Activated CD8-positive, alpha-beta T cell treated with anti-CD3 and anti-CD28 coated beads, Interleukin-2, amount 10 ng/mL, durations not matched to agents 7 days and 5 days (primary cell): ENCODE measurements around the gene OXCT1. TPM values are rescaled to one million over a fixed set of nuclear protein-coding genes. Genes with fewer than 3 reads are reported as not detected.
"Not testable (repeated sequence)": the region's sequence is repeated elsewhere in the genome, so short reads cannot be mapped to it uniquely, and the experiment has no call there.

Source experiments
- ATAC-seq: fragments of 150-1000 bp; cut with Tn5 transposase; one replicate; pipeline ENCODE4 v1.10.0; 2021; ENCODE audit warnings: moderate library complexity
- CTCF ChIA-PET: fragments of 350-600 bp; sonication (Branson Sonifier 250); formaldehyde crosslinking; loops from one replicate; lab custom pipeline; 2021; ENCODE audit warnings: antibody characterized with exemption; lab: Charles Lee
- POLR2A ChIA-PET: fragments of 350-600 bp; sonication (Branson Sonifier 250); formaldehyde crosslinking; loops from one replicate; lab custom pipeline; 2021; ENCODE audit warnings: antibody characterized with exemption; lab: Charles Lee
- DNase-seq: peaks from one replicate; pipeline ENCODE4 v3.0.0-alpha.2; 2020
- H3K27ac Mint-ChIP-seq: one replicate; pipeline ENCODE4 v1.8.0; 2021; ENCODE audit warnings: mild to moderate bottlenecking, mixed read lengths
- H3K27me3 Mint-ChIP-seq: one replicate; pipeline ENCODE4 v1.8.0; 2021; ENCODE audit warnings: low read depth, mixed read lengths
- H3K36me3 Mint-ChIP-seq: one replicate; pipeline ENCODE4 v1.8.0; 2021; ENCODE audit warnings: low read depth, mixed read lengths
- H3K4me1 Mint-ChIP-seq: one replicate; pipeline ENCODE4 v1.8.0; 2021; ENCODE audit warnings: low read depth, mixed read lengths
- H3K4me3 Mint-ChIP-seq: one replicate; pipeline ENCODE4 v1.8.0; 2021; ENCODE audit warnings: mild to moderate bottlenecking, mixed read lengths
- H3K9me3 Mint-ChIP-seq: one replicate; pipeline ENCODE4 v1.8.0; 2022; ENCODE audit warnings: mixed read lengths; ENCODE audit not compliant: insufficient read depth
- total RNA-seq, 2 experiments: library from RNA; stranded (reverse); gene quantifications; one replicate each; pipeline ENCODE4 v1.2.3, GENCODE V29; 2021

OXCT1 gene
- total RNA-seq, 2 experiments from 2014 or later, result 59.3 to 61.0 TPM

- POLR2A ChIA-PET, ATAC-seq, DNase-seq, H3K4me3 Mint-ChIP-seq, CTCF ChIA-PET, H3K4me1 Mint-ChIP-seq, H3K36me3 Mint-ChIP-seq, H3K27ac Mint-ChIP-seq, H3K27me3 Mint-ChIP-seq: not testable (repeated sequence)
- peaks cover 12% of the 10 kb centered on the region for H3K9me3 Mint-ChIP-seq
These were observed 155.8 kb downstream of the OXCT1 start for GRCh38 chr5:41714446-41714845.

GRCh38 chr5:41708604-41708940, 161.7 kb downstream of the OXCT1 start:
- Mint-ChIP-seq H3K4me3 (no peak overlapping the region), H3K9me3 (peaks cover 5% of the 10 kb centered on the region), H3K27me3 (peaks cover 7% of the 10 kb centered on the region), H3K4me1 (no peaks in the 10 kb centered on the region), H3K27ac (no peak overlapping the region), H3K36me3 (no peaks in the 10 kb centered on the region)
- ATAC-seq (no peak), DNase-seq (no peak)
- ChIA-PET POLR2A (no interaction called here), CTCF (no interaction called here)

GRCh38 chr5:41707853-41708603, 162.2 kb downstream of the OXCT1 start:
- ATAC-seq (no peak), DNase-seq (no peak)
- ChIA-PET POLR2A (interaction anchor here (0.9 kb wide), 1 partner anchor 28 kb away, joined by 3 read pairs; no protein-coding TSS in a partner anchor), CTCF (interaction anchor here (0.7 to 1.2 kb wide), 2 partner anchors 136 to 349 kb away, joined by 4 to 5 read pairs; no protein-coding TSS in a partner anchor)
- no peaks in the 10 kb centered on the region for H3K36me3 Mint-ChIP-seq
- H3K27ac Mint-ChIP-seq, result no peak overlapping the region
- H3K27me3 Mint-ChIP-seq, result peaks cover 9% of the 10 kb centered on the region
- H3K4me3 Mint-ChIP-seq, result no peak overlapping the region
- H3K4me1 Mint-ChIP-seq, result no peaks in the 10 kb centered on the region
- no peaks in the 10 kb centered on the region for H3K9me3 Mint-ChIP-seq

- CTCF ChIA-PET, result interaction anchor here (0.8 to 1.7 kb wide), 5 partner anchors 32 to 362 kb away, joined by 3 to 6 read pairs (median 4); no protein-coding TSS in a partner anchor
- no peak overlapping the region for H3K4me3 Mint-ChIP-seq
- ATAC-seq (no peak), DNase-seq (no peak)
- no peaks in the 10 kb centered on the region for H3K4me1 Mint-ChIP-seq
- no peaks in the 10 kb centered on the region for H3K9me3 Mint-ChIP-seq
- H3K27ac Mint-ChIP-seq, result no peak overlapping the region
- no peaks in the 10 kb centered on the region for H3K36me3 Mint-ChIP-seq
- peaks cover 11% of the 10 kb centered on the region for H3K27me3 Mint-ChIP-seq
- POLR2A ChIA-PET, result no interaction called here
These were observed 174.2 kb downstream of the OXCT1 start for GRCh38 chr5:41695920-41696582.

- Mint-ChIP-seq H3K4me1 (no peaks in the 10 kb centered on the region), H3K27me3 (peaks cover 12% of the 10 kb centered on the region), H3K27ac (no peak overlapping the region), H3K4me3 (no peak overlapping the region), H3K9me3 (no peaks in the 10 kb centered on the region), H3K36me3 (no peaks in the 10 kb centered on the region)
- ChIA-PET POLR2A (no interaction called here), CTCF (no interaction called here)
- DNase-seq (no peak), ATAC-seq (no peak)
These were observed 183.5 kb downstream of the OXCT1 start for GRCh38 chr5:41686767-41687166.

- no peak overlapping the region for H3K4me3 Mint-ChIP-seq
- ATAC-seq (no peak), DNase-seq (no peak)
- no peaks in the 10 kb centered on the region for H3K9me3 Mint-ChIP-seq
- no peaks in the 10 kb centered on the region for H3K36me3 Mint-ChIP-seq
- H3K27ac Mint-ChIP-seq, result no peak overlapping the region
- ChIA-PET CTCF (no interaction called here), POLR2A (no interaction called here)
- no peaks in the 10 kb centered on the region for H3K4me1 Mint-ChIP-seq
- peaks cover 12% of the 10 kb centered on the region for H3K27me3 Mint-ChIP-seq
These were observed 184.0 kb downstream of the OXCT1 start for GRCh38 chr5:41686191-41686590.

GRCh38 chr5:41683181-41683580, 187.0 kb downstream of the OXCT1 start:
- ATAC-seq, result no peak
- H3K27me3 Mint-ChIP-seq, result peaks cover 13% of the 10 kb centered on the region
- no peak overlapping the region for H3K27ac Mint-ChIP-seq
- H3K4me3 Mint-ChIP-seq, result no peak overlapping the region
- H3K9me3 Mint-ChIP-seq, result no peaks in the 10 kb centered on the region
- no peak for DNase-seq
- POLR2A ChIA-PET, result no interaction called here
- H3K36me3 Mint-ChIP-seq, result no peaks in the 10 kb centered on the region
- H3K4me1 Mint-ChIP-seq, result no peaks in the 10 kb centered on the region
- CTCF ChIA-PET, result no interaction called here

GRCh38 chr5:41682641-41683040, 187.6 kb downstream of the OXCT1 start:
- H3K27ac Mint-ChIP-seq, result no peak overlapping the region
- no peaks in the 10 kb centered on the region for H3K9me3 Mint-ChIP-seq
- ATAC-seq, result no peak
- ChIA-PET POLR2A (no interaction called here), CTCF (no interaction called here)
- H3K27me3 Mint-ChIP-seq, result peaks cover 13% of the 10 kb centered on the region
- no peak for DNase-seq
- no peak overlapping the region for H3K4me3 Mint-ChIP-seq
- H3K4me1 Mint-ChIP-seq, result no peaks in the 10 kb centered on the region
- no peaks in the 10 kb centered on the region for H3K36me3 Mint-ChIP-seq

- no peaks in the 10 kb centered on the region for H3K9me3 Mint-ChIP-seq
These were observed 188.4 kb downstream of the OXCT1 start for GRCh38 chr5:41681840-41682239.

More at GRCh38 chr5:41681840-41682239, 188.4 kb downstream of the OXCT1 start:
- no peaks in the 10 kb centered on the region for H3K4me1 Mint-ChIP-seq
- no peak overlapping the region for H3K27ac Mint-ChIP-seq
- H3K27me3 Mint-ChIP-seq, result peaks cover 13% of the 10 kb centered on the region
- no peak overlapping the region for H3K4me3 Mint-ChIP-seq
- ATAC-seq (no peak), DNase-seq (no peak)
- ChIA-PET POLR2A (no interaction called here), CTCF (no interaction called here)
- H3K36me3 Mint-ChIP-seq, result no peaks in the 10 kb centered on the region

Other genes starting within 250 kb of the OXCT1 start
- 10 to 100 TPM; 19.9 to 20.8 TPM for gene RIMOC1, start 33.9 kb upstream of the OXCT1 start, total RNA-seq
- 10 to 100 TPM; 11.6 to 14.4 TPM for gene FBXO4, start 54.9 kb upstream of the OXCT1 start, total RNA-seq